GM12872 (cell line): ENCODE results near the gene CAMTA1.

ENCODE experiments used
- TF ChIP-seq, protein P1 (sequence below): IDR thresholded peaks from 3 replicates; pipeline ENCODE4 v1.5.1; 2011; ENCODE audit warnings: low read depth, mild to moderate bottlenecking, low read length, moderate library complexity; ENCODE audit not compliant: insufficient read depth

CAMTA1 gene

DNA sequence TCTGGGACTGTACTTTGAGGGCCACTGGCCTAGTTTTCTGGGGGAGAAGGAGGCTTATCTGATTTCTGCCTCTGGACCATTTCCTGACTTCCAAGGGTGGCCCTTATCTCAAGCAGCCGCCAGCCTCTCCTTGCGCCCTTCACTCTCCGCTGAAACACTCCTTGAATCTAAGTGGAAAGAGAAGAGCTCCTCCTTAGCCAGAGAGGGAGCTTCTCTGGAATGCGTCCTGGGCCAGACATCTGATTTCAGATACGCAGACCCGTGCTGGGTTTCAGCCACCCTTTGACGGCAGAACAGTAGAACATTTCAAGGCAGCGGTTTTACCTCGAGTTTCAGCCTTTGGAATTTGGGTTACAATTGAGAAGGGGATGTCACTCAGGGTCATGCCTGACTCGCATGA lies 308.0 kb downstream of the CAMTA1 start:
- TF ChIP-seq, protein P1, sequence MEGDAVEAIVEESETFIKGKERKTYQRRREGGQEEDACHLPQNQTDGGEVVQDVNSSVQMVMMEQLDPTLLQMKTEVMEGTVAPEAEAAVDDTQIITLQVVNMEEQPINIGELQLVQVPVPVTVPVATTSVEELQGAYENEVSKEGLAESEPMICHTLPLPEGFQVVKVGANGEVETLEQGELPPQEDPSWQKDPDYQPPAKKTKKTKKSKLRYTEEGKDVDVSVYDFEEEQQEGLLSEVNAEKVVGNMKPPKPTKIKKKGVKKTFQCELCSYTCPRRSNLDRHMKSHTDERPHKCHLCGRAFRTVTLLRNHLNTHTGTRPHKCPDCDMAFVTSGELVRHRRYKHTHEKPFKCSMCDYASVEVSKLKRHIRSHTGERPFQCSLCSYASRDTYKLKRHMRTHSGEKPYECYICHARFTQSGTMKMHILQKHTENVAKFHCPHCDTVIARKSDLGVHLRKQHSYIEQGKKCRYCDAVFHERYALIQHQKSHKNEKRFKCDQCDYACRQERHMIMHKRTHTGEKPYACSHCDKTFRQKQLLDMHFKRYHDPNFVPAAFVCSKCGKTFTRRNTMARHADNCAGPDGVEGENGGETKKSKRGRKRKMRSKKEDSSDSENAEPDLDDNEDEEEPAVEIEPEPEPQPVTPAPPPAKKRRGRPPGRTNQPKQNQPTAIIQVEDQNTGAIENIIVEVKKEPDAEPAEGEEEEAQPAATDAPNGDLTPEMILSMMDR, result no peak

GRCh38 chr1:7094086-7094485 lies 308.8 kb downstream of the CAMTA1 start:
- TF ChIP-seq, protein P1, result no peak

- TF ChIP-seq, protein P1, result no peak
Observed at GRCh38 chr1:7094509-7094908, 309.3 kb downstream of the CAMTA1 start.

DNA sequence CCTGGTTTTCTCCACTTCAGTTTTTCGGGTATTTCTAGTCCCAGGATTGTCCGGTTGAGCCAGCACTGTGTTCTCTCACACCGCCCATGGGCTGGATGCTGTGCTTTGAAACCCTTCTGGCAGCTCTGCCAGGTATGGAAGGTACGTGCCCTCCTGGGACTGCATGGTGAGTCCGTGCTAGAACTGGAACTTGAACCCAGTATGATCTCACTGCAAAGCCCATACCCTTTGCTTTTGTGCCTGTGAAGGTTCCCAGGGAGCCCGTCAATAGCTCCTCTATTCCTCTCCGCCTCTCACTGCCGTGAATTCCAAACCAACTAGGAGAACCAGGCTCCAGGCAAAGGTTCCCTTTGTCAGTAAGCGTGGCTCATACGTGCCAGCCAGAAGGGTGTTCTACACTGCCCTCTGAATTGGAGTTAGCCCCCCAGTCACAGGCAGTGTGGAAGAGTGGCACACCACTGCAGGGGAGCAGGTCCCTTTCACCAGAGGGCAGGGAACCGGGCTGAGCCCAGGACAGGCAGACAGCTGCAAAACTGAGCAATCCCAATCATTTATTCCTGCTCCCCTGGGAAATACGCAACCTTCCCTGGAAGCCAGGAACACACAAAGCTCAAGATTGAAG lies 310.2 kb downstream of the CAMTA1 start:
- TF ChIP-seq, protein P1, result no peak

DNA sequence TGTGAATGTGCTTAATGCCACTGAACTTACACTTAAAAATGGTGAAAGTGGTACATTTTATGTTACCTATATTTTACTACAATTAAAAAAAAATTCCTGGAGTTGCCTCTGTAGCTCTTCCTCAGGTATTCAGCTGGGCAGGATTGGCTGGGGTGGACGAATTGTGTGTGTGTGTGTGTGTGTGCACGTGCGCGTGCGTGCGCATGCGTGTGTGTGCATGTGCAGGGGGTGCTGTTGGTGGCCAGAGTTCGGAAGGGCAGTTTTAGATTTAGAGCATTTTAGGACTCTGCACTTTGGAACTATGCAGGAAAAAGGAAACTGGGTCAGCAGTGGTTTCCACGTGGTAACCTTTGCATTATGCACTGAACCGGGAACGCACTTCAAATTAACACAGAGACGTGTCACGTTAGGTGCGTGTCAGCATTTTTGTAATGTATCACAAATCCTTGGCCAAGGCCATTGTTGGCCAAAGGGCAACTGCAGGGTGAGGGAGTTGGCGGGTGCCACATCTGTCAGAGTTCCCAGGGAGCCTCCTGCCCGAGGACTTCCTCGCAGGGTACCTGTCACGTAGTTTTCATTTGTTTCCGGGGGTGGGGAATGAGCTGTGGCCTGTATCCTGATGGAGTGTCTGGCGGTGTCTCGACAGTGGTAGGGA lies 312.8 kb downstream of the CAMTA1 start:
- TF ChIP-seq, protein P1, result no peak

GRCh38 chr1:7098641-7099040 lies 313.4 kb downstream of the CAMTA1 start:
- TF ChIP-seq, protein P1, result no peak

GRCh38 chr1:7100479-7100878 lies 315.2 kb downstream of the CAMTA1 start:
- TF ChIP-seq, protein P1, result no peak
